Ramos (cell line): ENCODE data around the gene PTPRN2.
"Not testable (repeated sequence)": the region's sequence is repeated elsewhere in the genome, so short reads cannot be mapped to it uniquely, and the experiment has no call there.

Experiments used
- in situ Hi-C: fragments of 300-500 bp; cut with MboI; formaldehyde crosslinking; loops from one replicate; pipeline ENCODE4 v1.14.3; 2022; ENCODE audit warnings: low sequenced_read_pairs; ENCODE audit not compliant: unreplicated experiment

The PTPRN2 gene

GRCh38 chr7:158302274-158303070, 285.2 kb downstream of the PTPRN2 start:
- in situ Hi-C loops = no loop called here

GRCh38 chr7:158301207-158301606, 286.4 kb downstream of the PTPRN2 start:
- in situ Hi-C loops = no loop called here

GRCh38 chr7:158300427-158300826, 287.2 kb downstream of the PTPRN2 start:
- in situ Hi-C loops = no loop called here

GRCh38 chr7:158299607-158300006, 288.0 kb downstream of the PTPRN2 start:
- in situ Hi-C loops = no loop called here

- in situ Hi-C loops = no loop called here
Observed at GRCh38 chr7:158296798-158297104, 290.9 kb downstream of the PTPRN2 start.

GRCh38 chr7:158295966-158296797, 291.4 kb downstream of the PTPRN2 start:
- in situ Hi-C loops = no loop called here

- in situ Hi-C loops = not testable (repeated sequence)
Observed at GRCh38 chr7:158294468-158295215, 293.0 kb downstream of the PTPRN2 start.

GRCh38 chr7:158292948-158293347, 294.7 kb downstream of the PTPRN2 start:
- in situ Hi-C loops = no loop called here

GRCh38 chr7:158291998-158292397, 295.6 kb downstream of the PTPRN2 start:
- in situ Hi-C loops = no loop called here

- in situ Hi-C loops = no loop called here
Observed at GRCh38 chr7:158289761-158290523, 297.7 kb downstream of the PTPRN2 start.

- in situ Hi-C loops = no loop called here
Observed at GRCh38 chr7:158289231-158289630, 298.4 kb downstream of the PTPRN2 start.

- in situ Hi-C loops = no loop called here
Observed at GRCh38 chr7:158286210-158286609, 301.4 kb downstream of the PTPRN2 start.

- in situ Hi-C loops = no loop called here
Observed at GRCh38 chr7:158285383-158285770, 302.2 kb downstream of the PTPRN2 start.

GRCh38 chr7:158284617-158285382, 302.8 kb downstream of the PTPRN2 start:
- in situ Hi-C loops = no loop called here

- in situ Hi-C loops = no loop called here
Observed at GRCh38 chr7:158284121-158284520, 303.5 kb downstream of the PTPRN2 start.

- in situ Hi-C loops = no loop called here
Observed at GRCh38 chr7:158283016-158283974, 304.3 kb downstream of the PTPRN2 start.

- in situ Hi-C loops = no loop called here
Observed at GRCh38 chr7:158282461-158283001, 305.1 kb downstream of the PTPRN2 start.

- in situ Hi-C loops = no loop called here
Observed at GRCh38 chr7:158281441-158281840, 306.2 kb downstream of the PTPRN2 start.
